Anterior cingulate cortex (tissue), 58 donors: ENCODE data around the gene TMEM100.

Experiments used
- DNase-seq, 58 donors: peaks; one replicate each; lab custom pipeline; 2025; lab: John Stamatoyannopoulos, UW

Gene TMEM100, protein sequence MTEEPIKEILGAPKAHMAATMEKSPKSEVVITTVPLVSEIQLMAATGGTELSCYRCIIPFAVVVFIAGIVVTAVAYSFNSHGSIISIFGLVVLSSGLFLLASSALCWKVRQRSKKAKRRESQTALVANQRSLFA

DNA sequence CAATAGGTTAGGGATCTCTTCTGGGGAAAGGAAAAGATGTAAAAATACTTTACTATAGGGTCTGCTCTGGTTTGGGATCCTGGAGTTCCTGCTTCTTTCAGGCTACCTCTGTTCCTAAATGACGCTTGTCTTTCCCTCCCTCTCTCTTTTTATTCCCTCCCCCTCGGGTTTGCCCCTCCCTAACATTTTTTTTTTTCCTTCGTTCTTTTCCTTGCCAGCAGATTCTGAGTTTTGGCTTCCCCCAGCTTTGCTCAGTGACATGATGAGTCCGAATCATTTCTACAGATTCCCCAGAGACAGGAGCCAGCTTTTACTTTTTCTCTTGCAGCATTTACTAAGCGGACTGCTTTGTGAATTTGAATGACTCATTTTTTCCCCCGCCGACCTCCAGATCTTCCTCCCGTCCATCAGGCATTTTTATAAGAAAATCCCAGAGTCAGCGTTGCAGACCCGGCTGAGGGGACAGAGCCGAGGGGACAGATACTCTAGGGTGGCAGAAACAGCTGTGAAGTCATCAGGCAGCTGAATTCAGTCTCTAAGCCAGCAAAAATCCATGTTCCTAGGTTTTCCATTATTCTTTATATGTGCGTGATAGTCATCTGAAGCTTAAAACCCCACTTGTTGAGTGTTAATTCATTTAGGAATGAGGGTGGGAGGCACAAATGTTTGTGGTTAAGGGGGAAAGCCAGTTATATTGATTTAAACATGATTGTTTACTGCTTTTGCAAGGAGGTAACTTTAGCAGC lies at the start of gene TMEM100:
Gene TMEM100 (minus strand): TSS at position 123 of the 746 bp plus-strand sequence. CDS start 1,794 bp downstream, outside the sequence.
- DNase-seq: peak in 1 of 58 donors; percentile 34

DNA sequence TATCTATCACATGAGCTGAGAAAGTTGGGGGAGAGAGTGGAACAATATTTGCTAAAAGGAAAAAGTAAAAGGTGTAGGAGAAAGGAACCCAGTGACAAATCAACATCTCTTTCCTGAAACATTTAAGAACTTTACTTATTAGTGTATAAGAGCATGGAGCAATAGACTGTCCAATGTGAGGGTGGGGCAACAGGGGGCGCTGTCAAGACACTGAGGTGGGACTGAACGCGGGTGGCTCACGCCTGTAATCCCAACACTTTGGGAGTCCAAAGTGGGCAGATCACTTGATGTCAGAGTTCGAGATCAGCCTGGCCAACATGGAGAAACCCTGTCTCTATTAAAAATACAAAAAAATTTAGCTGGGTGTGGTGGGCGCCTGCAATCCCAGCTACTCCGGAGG lies 49.4 kb upstream of the TMEM100 start:
- no peak for DNase-seq

DNA sequence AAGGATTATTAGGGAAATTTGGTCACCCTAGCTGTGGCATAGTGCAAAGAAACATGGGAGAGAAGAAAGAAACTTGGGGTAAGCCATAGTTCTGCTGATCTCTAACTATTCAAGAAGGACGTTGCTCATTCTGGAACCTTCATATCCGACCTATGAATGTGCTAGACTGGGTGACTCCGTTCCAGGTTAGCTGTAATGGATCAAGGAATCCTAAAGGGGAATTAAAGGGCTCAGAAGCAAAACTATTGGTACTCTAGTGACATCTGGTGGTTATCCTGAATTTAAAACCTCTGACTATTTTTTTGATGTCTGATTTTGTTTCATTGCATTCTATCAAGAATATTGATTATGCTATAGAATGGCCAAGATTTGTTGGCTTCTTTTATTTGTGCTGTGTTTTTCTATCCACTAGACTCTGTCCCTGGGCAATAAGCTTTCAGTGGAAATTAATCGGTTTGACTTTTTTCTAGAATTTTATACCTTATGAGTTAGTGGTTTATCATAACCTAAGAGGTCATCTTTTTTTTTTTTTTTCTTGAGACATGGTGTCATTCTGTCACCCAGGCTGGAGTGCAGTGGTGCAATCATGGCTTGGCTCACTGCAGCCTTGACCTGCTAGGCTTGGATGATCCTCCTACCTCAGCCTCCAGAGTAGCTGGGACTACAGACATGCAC lies 47.7 kb upstream of the TMEM100 start:
- no peak for DNase-seq

DNA sequence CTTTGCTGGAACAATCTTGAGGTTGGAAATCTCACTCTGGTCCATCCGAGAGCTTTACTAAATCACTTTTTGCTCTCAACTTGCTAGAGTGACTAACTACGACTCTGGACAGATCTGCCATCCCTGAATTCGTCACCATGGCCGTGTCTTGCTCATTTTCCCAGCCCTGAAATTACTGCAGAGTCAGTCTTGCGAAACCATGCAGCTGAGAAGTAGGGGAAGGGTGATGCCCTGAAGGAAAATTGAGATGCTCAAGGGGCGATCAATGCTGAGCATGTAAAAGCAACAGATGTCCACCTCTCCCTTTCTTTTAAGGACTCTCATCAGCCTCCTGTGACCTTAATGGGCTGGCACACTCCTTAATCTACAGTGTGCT lies 46.9 kb upstream of the TMEM100 start:
- DNase-seq: peak in 1 of 58 donors; percentile 8

DNA sequence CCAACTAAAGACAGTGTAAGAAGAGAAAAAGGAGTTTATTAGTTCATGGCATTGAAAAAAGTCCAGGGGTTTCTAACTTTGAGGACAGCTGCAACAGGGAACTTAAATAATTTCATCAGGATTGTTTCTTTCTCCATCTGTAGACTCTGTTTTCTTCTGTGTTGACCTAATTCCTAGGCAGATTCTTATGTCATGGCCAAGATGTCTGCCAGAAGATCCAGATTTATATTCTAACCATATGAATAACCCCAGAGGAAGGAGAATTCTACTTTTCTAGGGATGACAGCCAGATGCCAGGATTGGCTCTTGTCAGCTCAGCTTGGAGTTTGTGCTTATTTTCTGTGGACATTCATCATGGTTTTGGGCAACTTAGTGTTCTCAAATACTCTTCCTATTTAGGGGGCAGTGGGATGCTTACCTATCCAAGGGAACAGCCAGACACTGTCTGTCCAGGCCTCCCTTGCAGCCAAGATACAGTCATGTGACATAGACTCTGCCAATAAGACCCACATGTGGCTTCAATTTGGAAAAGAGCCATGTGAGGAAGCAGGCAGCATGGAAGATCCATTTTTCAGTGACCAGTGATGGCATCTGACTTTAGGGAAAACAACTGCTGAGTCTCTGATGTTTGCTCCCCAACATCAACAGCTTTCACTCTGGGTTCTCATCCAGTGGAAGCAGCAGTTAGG lies 46.4 kb upstream of the TMEM100 start:
- DNase-seq: no peak

DNA sequence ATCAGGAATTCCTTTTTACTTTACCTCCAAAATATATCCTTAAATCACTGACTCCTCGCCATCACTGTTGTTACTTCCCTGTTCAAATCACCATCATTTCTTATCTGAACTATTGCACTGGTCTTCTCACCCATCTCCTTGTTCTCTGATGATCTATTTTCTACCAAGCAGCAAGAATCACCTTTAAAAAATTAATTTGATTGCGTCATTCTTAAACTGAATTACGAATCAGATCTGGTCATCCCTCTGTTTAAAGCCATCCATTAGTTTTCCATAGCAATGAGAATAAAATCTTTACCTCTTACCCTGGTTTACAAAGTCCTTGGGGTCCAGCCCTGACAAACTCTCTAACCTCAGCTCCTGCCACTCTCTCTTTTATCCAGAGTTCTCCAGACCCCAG lies 42.8 kb upstream of the TMEM100 start:
- DNase-seq: no peak

DNA sequence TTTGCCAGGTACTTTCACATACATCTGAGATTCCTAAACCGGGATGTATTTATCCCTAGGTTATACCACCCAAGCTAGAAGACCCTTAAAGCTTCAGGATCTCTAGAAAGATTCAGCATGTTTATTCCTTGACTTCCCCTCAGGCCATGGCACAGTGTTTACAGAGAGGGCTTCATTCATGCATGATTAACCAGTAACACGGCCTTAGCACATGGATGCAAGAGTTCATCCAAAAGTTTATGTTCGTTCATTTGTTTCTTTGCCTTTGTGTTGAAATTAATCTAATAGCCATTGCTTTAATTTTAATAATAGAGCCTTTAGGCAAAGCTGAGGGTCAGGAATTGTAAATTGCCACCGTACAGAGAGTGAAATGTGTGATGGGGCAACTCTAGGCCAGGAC lies 41.9 kb upstream of the TMEM100 start:
- no peak for DNase-seq

DNA sequence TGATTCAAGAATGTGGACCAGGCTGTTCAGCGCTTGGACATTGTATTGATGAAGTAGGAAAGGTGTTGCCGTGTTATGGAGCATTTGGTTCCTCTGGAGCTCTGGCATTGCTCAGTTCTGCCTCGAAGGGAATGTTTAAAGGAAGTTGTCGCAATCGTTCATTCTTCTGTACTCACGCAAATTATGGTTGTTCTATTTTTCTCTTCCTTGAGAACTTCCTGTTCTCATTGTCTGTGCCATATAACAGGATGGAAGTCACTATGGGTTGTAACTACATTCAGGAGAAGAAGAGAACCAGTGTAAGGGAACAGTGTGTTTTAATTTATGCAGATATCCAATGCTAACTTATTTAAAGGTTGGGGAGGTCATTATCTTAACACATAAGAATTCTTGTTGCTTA lies 41.2 kb upstream of the TMEM100 start:
- DNase-seq: no peak

DNA sequence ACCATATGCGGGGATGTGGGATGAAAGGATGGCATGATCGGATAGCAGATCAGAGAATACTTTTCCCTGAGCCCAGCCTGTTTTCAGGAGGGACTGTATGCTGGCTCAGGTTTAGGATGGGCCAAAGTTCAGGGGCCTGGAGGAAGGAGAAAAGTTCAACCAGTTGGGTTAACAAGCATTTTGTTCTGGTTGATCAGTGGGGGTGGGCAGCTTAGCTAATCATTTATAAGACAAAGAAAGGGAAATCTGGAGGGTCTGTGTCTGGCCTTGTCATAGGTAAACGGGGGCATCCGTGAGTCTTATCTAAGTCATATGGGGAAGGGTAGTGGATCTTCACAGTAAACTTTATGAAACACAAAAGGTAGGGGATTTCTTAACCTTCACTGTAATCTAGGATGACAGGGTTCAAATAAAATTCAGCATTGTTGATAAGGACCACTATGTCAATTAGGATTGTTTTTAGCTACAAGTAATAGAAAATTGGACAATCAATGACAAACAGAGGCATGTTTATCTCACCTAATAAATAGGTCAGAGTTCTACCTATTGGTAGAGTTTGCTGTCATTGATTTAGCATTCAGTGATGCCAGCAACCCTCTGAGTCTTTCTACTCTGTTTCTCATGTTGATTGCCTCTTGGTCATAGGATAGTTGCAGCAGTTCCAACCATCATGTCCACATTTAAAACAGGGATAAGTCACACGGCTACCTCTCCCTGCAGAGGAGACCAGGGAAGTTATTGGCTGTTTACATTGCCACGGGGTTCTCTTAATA lies 39.6 kb upstream of the TMEM100 start:
- DNase-seq: no peak

DNA sequence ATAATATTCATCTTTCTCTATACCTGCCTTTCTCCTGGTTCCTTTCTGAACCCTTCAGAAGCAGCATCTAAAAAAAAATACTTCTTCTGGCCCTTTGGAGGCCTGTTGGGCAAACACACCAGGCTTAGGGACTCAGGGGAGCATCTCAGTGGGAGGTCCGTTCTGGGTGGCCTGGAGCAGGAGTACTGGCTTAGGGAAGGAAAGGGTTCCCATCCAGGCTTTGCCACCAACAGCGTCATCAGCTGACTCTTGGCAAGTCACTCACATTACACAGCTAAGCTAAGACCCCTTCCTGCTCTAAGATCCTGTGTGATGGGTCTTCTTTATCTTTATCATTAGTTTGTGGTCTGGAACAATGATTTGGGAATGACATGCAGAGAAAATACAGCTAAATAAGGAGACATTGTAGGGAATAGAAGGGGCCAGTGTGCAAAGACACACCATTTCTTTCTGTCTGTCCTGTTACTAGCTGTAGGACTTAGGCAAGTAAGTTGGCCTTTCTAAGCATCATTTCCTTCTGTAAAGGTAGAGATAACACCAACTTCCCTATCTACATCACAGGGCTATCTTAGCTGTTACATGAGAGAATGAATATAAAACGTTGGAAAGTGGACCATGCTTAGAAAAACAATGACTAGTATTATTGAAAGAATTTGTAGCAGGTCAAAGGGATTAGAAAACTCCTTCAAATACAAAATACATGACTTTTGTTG lies 38.1 kb upstream of the TMEM100 start:
- no peak for DNase-seq

DNA sequence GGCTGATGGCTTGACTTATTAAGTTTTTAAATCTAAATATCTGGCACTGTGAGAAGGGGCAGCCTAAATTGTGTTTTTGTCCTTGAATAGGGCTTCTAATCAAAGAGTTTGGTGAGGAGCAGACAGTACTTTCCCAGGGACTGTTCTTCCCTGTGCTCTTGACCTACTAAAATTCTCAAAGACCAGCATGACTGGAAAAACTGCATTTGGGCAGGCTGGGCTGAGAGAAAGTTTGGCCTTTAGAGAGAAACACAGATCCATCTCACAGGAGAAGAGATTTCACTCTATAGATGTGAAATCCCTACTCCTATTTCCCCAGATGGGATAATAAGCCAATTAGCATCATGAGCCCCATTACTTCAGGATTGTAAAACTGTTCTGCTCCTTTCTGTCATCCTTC lies 35.5 kb upstream of the TMEM100 start:
- DNase-seq: peak in 3 of 58 donors; percentile 2 to 58 (median 37)

DNA sequence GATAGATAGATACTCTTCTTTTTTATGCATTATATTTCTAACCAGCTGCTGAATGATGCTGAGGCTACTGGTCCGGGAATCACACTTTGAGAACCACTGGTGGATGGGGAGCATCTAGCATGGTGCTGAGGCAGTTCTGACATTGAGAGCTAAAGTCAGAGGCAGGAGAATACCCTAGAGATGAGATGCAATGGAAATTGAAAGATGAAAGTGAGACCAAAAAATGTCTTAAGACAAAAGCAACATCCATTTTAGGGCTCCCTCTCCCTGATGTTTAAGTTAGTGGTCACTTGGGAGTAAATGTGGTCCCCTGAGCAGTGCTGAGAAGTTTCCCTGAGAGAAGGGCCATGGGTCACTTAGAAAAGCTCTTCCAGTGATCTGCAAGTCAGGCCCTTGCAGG lies 35.0 kb upstream of the TMEM100 start:
- DNase-seq: no peak

DNA sequence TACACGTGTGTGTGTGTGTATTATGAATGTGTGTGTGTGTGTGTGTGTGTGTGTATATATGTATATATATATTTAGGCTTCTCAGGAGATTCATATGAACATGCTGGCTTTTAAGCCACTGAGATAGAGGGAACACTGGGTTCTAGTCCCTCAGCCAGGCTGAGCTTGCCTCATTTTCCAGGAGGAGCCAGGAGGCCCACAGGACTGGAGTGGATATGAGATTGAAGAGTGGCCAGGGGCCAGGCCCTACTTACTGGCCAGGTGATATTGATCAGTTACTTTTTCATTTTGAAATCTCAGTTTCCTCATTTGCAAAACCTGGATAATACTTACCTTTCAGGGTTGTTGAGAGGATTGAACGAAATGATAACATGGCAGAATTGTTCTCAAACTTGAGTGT lies 34.0 kb upstream of the TMEM100 start:
- no peak for DNase-seq

DNA sequence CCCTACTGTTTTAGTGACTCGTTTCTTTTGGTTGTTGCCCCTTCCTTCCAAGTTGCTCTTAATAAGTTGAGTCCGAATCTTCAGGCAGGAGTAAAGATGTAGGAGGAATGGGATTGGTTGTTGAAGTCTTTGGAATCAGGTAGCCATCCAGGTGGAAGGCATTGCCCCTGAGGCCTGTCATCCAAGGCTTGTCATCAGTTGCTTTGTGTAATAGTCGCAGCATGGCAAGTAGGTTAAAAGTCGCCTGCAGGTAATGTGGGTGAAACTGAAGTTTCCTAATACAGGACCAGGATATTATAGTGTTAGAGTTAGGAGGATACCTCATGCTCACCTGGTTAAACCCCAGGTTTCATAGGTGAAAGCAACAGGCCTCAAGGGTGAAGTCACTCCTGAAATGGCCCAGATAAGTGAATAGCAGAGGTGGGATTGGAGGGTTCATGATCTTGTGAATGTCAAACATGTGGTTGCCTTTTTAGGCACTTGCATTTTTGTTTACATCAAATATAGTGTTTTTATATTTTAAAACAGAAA lies 29.1 kb upstream of the TMEM100 start:
- no peak for DNase-seq

DNA sequence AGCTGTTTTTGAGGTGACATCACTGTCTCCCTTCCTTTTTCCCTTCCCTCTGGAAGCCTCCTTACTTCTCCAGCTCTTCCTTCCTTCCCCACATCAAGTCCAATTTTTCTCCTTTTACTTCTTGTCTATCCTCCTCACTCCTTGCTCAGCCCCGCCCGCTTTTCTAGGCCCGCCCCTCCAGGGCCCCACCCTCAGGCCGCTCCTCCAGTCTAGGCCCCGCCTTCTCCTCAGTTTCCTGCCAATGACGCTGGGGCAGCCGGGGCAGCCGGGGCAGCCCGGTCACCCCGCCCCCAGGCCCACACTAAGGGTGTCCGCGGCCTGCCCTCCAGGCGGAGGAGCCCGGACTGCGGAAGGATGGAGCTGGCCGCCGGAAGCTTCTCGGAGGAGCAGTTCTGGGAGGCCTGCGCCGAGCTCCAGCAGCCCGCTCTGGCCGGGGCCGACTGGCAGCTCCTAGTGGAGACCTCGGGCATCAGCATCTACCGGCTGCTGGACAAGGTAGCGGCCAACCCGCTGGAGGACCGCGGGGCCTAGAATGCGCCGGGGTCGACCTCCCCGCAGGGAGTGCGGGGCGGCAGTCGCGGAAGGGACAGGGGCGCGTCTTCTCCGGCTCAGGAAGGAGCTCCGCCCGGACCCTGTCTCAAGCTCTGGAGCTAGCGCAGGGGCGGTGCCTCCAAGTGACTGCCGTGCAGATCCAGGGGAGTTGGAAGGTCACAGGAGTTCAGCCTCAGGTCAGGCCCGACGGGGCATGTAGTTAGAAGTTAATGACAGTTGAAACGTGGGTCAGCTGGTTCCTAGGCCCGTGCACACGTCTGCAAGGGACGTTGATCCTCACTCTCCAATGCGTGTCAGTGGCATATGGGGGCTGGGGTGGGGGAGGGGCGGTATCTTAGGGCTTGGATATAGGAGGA lies 28.3 kb upstream of the TMEM100 start, which contains the start of gene PCTP:
Gene PCTP (plus strand): TSS at position 302 of the 908 bp plus-strand sequence. CDS start 53 bp downstream, at position 355.
- DNase-seq: peak in 57 of 58 donors; percentile 23 to 93 (median 81)

DNA sequence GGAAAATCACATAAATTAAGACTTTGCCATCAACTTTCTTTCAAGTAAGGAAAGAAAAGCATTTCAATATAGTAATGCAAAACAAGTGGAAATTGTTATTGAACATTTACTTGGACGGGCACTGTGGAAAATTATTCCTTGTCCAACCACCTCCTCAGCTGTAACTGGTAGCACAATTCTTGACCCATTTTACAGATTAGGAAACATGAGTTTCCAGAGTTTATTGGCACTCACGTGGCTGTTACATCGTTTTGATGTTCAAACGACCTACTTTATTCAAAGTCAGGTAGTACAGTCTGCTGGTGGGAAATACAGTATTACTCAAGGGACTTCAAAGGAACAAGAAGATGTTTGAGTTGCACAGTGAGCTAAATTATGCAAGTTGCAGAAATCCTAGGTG lies 27.3 kb upstream of the TMEM100 start:
- DNase-seq: no peak

DNA sequence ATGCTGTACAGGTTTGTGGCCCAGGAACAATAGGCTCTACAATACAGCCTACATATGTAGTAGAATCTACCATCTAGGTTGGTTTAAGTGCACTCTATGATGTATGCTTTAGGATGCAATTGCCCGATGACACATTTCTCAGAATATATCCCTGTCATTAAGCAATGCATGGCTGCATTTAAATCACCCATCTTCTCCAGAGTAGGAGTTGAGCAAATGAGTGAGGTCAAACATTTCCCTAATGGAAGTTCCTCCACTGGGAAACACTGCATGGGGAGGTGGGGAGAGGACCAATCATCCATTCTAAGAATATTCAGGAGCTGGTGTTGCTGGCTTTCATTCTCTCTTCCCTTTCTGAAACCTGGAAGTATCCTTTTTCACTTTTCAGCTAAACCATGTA lies 26.2 kb upstream of the TMEM100 start:
- DNase-seq: no peak

DNA sequence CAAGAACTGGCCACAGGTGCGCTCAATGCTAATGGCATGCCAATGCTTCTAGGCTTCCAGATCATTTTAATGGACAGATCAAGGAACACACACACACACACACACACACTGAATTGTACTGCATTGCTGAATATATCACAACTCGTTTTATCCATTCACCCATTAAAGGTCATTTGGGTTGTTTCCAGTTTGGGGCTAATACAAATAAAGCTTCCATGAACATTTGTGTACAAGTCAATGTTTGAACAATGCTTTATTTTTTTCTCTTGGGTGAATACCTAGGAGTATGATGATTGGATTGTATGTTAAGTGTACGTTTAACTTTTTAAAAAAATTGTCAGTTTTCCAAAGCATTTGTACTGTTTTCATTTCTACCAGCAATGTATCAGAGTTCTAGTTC lies 24.5 kb upstream of the TMEM100 start:
- DNase-seq: no peak
